Spleen (tissue), 11 donors: ENCODE measurements around the gene CX3CL1. TPM values are rescaled to one million over a fixed set of nuclear protein-coding genes. Genes with fewer than 3 reads are reported as not detected.

Experiments
- DNase-seq: peaks from one replicate; pipeline ENCODE4 v3.0.0-alpha.2; 2020
- H3K27ac ChIP-seq, 8 donors: fragments of 200-600 bp; sonication (generic) in 7 of 8; 1 replicate in 4 of 8; 2 replicates in 4 of 8; pipeline versions ENCODE4 v1.5.0 to v1.8.0; 2016 to 2021; ENCODE audit warnings: inconsistent platforms in 4 of 8, mild to moderate bottlenecking in 4 of 8, moderate library complexity in 1 of 8
- H3K27me3 ChIP-seq, 7 donors: fragments of 200-600 bp; sonication (generic) in 6 of 7; replicated peaks in 1 of 7; 1 replicate in 4 of 7; 2 replicates in 3 of 7; pipeline versions ENCODE4 v1.5.0 to v1.8.0; 2016 to 2021; ENCODE audit warnings: inconsistent platforms in 3 of 7, mild to moderate bottlenecking in 1 of 7
- H3K36me3 ChIP-seq, 6 donors: fragments of 200-600 bp; sonication (generic) in 5 of 6; 1 replicate in 4 of 6; 2 replicates in 2 of 6; pipeline versions ENCODE4 v1.5.0 to v1.8.0; 2016 to 2021; ENCODE audit warnings: inconsistent platforms in 2 of 6
- H3K4me1 ChIP-seq, 6 donors: fragments of 200-600 bp; sonication (generic) in 5 of 6; 1 replicate in 3 of 6; 2 replicates in 3 of 6; pipeline versions ENCODE4 v1.5.0 to v1.8.0; 2016 to 2021; ENCODE audit warnings: inconsistent platforms in 3 of 6
- H3K4me3 ChIP-seq, 8 donors: fragments of 200-600 bp; sonication (generic) in 7 of 8; 1 replicate in 4 of 8; 2 replicates in 4 of 8; pipeline versions ENCODE4 v1.5.0 to v1.8.0; 2016 to 2021; ENCODE audit warnings: inconsistent platforms in 4 of 8, mild to moderate bottlenecking in 4 of 8, moderate library complexity in 2 of 8
- H3K9me3 ChIP-seq, 8 donors: fragments of 200-600 bp; sonication (generic) in 7 of 8; 1 replicate in 4 of 8; 2 replicates in 4 of 8; pipeline versions ENCODE4 v1.5.0 to v1.8.0; 2016 to 2021; ENCODE audit warnings: inconsistent platforms in 4 of 8
- POLR2A ChIP-seq, 3 donors: fragments of 450-650 bp; IDR thresholded peaks; one replicate each; pipeline ENCODE4 v1.5.1; 2017; ENCODE audit warnings: antibody characterized with exemption in 3 of 3, mild to moderate bottlenecking in 1 of 3
- POLR2AphosphoS5 ChIP-seq, 3 donors: sonication (generic); formaldehyde crosslinking; IDR thresholded peaks; one replicate each; pipeline ENCODE4 v1.5.1; 2017; ENCODE audit warnings: antibody characterized with exemption in 3 of 3
- WGBS, 5 donors: extraction: QIAGEN DNeasy Blood & Tissue Kit in 3 of 5; methylation state at CpG; one replicate each; pipeline versions ENCODE4 v1.1.5 to v1.1.7; 2013 to 2018; 5-methylcytosine and 5-hydroxymethylcytosine counted together
- intact Hi-C: fragments of 100-400 bp; cut with DNase I; formaldehyde crosslinking; loops from one replicate; pipeline ENCODE4 v1.15.0; 2023; ENCODE audit warnings: low total_unique reads
- polyA plus RNA-seq, 3 donors: library from polyadenylated mRNA; stranded (reverse); fragments of 200-250 nt; gene quantifications; one replicate each; pipeline ENCODE4 v1.2.1, GENCODE V29; 2013
- total RNA-seq, 7 donors: library from RNA; depleted of rRNA in 3 of 7; stranded (reverse); fragments of >200 nt in 3 of 7; fragmentation: NEBNext Ultra II Directional in 4 of 7; extraction: Animal tissue kit (Norgen Biotek cat#: 25700) in 4 of 7; gene quantifications; one replicate each; pipeline versions ENCODE4 v1.1.0 to v1.2.1, GENCODE V29; 2016 to 2021
- TF ChIP-seq, protein P1 (sequence below), 11 experiments: fragments of 200-600 bp in 7 of 11; fragments of 450-650 bp in 4 of 11; sonication (generic) in 4 of 11; IDR thresholded peaks in 8 of 11; conservative IDR thresholded peaks in 3 of 11; 1 replicate in 7 of 11; 2 replicates in 4 of 11; pipeline versions ENCODE4 v1.4.0 to v1.8.0; 2016 to 2021; ENCODE audit warnings: antibody characterized with exemption in 11 of 11, inconsistent platforms in 4 of 11, mild to moderate bottlenecking in 1 of 11
- donor health status: healthy with polysubstance abuse.
- donor health status: DM: no; HTN: no; CAD: no; lungs with moderate emphysema.
- donor health status: DM: no; HTN: no; CAD: no.
- donor health status: Bipolar disorder and iron deficiency.
- donor health status: healthy.
- donor health status: DM: no; HTN: no; CAD: no.
- donor health status: DM: yes; HTN: yes; CAD: no.

CX3CL1 gene
- total and polyA plus RNA-seq, 10 donors: 0.39 to 7.3 (median 1.6) TPM

DNA sequence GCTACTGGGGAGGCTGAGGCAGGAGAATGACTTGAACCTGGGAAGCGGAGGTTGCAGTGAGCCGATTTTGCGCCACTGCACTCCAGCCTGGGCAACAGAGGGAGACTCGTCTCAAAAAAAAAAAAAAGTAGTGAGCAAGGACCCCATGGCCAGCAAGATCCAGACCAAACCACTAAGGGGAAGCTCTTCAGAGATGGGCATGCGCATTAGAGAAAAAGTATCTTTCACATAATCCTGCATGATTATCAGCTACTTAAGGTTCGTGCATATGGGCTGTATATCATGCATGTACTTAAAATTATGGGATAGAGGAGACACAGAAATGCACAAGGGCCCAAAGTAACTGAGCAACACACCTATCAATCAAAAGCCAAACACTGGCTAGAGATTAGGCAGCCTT, 24.4 kb upstream of the CX3CL1 start:
- Histone ChIP-seq H3K27ac (no peak overlapping the region), H3K4me1 (peaks cover 0 to 20% (median 10%) of the 10 kb centered on the region in 6 donors), H3K4me3 (no peak overlapping the region), H3K27me3 (peaks cover 0 to 39% (median 0%) of the 10 kb centered on the region in 7 donors), H3K36me3 (no peaks in the 10 kb centered on the region), H3K9me3 (no peaks in the 10 kb centered on the region)
- no peak for TF ChIP-seq POLR2AphosphoS5 (IDR thresholded peaks at IDR 0.05)
- no peak for DNase-seq
- intact Hi-C loops: no loop called here
- WGBS, 5 donors: 83 to 97% (median 88%) methylated on average over 6 of the region's 6 CpGs

DNA sequence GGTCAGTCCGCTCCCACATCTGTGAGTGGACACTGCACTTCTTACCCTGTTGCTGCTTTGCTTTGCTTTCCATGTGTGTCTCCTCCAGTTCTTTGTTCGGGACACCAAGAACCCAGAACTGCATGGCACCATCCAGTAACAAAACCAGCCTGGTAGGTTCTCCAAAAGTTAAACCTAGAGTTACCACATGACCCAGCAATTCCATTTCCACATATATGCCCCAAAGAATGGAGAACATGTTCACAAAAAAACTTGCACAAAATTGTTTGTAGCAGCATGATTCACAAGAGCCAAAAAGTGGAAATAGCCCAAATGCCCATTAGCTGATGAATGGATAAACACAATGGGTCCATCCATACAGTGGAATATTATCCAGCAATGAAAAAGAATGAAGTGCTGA, 24.0 kb upstream of the CX3CL1 start:
- DNase-seq: no peak
- TF ChIP-seq POLR2AphosphoS5 (IDR thresholded peaks at IDR 0.05): no peak
- TF ChIP-seq, protein P1, sequence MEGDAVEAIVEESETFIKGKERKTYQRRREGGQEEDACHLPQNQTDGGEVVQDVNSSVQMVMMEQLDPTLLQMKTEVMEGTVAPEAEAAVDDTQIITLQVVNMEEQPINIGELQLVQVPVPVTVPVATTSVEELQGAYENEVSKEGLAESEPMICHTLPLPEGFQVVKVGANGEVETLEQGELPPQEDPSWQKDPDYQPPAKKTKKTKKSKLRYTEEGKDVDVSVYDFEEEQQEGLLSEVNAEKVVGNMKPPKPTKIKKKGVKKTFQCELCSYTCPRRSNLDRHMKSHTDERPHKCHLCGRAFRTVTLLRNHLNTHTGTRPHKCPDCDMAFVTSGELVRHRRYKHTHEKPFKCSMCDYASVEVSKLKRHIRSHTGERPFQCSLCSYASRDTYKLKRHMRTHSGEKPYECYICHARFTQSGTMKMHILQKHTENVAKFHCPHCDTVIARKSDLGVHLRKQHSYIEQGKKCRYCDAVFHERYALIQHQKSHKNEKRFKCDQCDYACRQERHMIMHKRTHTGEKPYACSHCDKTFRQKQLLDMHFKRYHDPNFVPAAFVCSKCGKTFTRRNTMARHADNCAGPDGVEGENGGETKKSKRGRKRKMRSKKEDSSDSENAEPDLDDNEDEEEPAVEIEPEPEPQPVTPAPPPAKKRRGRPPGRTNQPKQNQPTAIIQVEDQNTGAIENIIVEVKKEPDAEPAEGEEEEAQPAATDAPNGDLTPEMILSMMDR (IDR thresholded peaks at IDR 0.05 in 8 of 11, conservative IDR thresholded peaks at IDR 0.05 in 3 of 11): no peak
- no peak for TF ChIP-seq POLR2A (IDR thresholded peaks at IDR 0.05)
- Histone ChIP-seq H3K36me3 (no peaks in the 10 kb centered on the region), H3K4me1 (peaks cover 0 to 20% (median 10%) of the 10 kb centered on the region in 6 donors), H3K27ac (no peak overlapping the region), H3K4me3 (no peak overlapping the region), H3K9me3 (no peaks in the 10 kb centered on the region), H3K27me3 (peaks cover 0 to 39% (median 0%) of the 10 kb centered on the region in 7 donors)
- intact Hi-C loops: no loop called here
- WGBS, 5 donors: 71 to 100% (median 94%) methylated on average over 2 of the region's 2 CpGs

DNA sequence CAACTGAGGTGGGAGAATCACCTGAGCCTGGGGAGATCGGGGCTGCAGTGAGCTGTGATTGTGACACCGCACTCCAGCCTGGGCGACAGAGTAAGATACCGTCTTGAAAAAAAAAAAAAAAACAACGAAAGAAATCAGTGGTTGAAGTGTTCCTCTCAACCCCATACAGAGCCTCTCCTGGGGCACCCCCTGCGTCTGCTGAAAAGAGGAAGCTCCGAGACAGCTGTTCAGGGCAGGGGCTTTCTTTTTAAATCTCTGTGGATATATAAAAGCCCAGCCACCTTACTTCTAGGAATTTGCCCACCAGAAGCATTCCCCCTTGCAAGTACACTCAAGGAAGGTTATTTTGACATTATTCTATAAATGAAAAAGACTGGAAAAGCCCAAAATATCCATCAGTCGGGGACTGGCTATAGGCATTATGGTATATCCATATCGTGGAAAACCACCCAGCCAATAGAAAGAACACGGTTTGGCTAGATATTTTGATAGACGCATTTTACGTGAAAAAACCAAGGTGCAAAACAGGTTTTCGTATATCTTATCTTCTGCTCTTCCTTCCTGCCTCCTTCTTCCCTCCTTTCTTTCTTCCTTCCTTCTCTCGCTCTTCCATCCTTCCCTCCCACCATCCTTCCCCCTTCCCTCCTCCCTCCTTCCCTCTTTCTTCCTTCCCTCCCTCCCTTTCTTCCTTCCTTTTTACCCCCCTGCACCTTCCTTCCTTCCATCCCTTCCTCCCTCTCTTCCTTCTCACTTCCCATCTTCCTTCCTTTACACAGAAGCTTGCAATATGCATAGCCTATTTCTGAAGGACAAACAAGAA, 22.9 kb upstream of the CX3CL1 start:
- WGBS, 5 donors: 15 to 26% (median 17%) methylated on average over 14 of the region's 14 CpGs
- peaks cover 0 to 35% (median 0%) of the 10 kb centered on the region in 7 donors for H3K27me3 ChIP-seq
- intact Hi-C loops: no loop called here
- H3K4me1 ChIP-seq: peaks cover 0 to 20% (median 10%) of the 10 kb centered on the region in 6 donors
- H3K27ac ChIP-seq: no peak overlapping the region
- peak; percentile 84 for DNase-seq
- H3K9me3 ChIP-seq: no peaks in the 10 kb centered on the region
- no peaks in the 10 kb centered on the region for H3K36me3 ChIP-seq
- TF ChIP-seq, protein P1 (IDR thresholded peaks at IDR 0.05 in 8 of 11, conservative IDR thresholded peaks at IDR 0.05 in 3 of 11): no peak
- no peak for TF ChIP-seq POLR2AphosphoS5 (IDR thresholded peaks at IDR 0.05)
- no peak for TF ChIP-seq POLR2A (IDR thresholded peaks at IDR 0.05)
- no peak overlapping the region for H3K4me3 ChIP-seq

DNA sequence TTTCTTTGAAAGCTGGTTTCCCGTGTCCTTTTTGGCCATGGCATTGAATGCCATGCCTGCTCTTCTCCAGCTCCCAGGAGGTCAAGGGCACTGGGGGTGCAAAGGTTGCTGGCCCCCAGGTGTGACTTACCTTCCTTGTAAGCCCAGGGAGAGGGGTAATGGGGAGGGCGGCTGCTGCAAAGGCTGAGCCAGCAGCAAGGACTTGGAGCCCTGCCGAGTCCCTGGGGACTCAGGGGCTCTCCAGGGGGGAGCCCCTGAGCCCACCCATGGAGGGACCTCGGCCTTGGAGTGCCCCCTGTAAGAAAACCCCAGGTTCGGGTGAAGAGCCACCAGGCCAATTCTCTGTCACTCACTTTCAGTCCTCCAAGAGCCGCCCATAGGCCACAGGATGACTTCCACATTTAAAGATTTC, 19.6 kb upstream of the CX3CL1 start:
- peaks cover 0 to 20% (median 11%) of the 10 kb centered on the region in 6 donors for H3K4me1 ChIP-seq
- WGBS, 5 donors: 50 to 65% (median 63%) methylated on average over 5 to 6 of the region's 6 CpGs

More for the DNA sequence above, 19.6 kb upstream of the CX3CL1 start:
- H3K36me3 ChIP-seq: no peaks in the 10 kb centered on the region
- no peak for DNase-seq
- no peaks in the 10 kb centered on the region for H3K9me3 ChIP-seq
- TF ChIP-seq POLR2AphosphoS5 (IDR thresholded peaks at IDR 0.05) (no peak), POLR2A (IDR thresholded peaks at IDR 0.05) (no peak)
- TF ChIP-seq, protein P1 (IDR thresholded peaks at IDR 0.05 in 8 of 11, conservative IDR thresholded peaks at IDR 0.05 in 3 of 11): no peak
- peaks cover 0 to 33% (median 0%) of the 10 kb centered on the region in 7 donors for H3K27me3 ChIP-seq
- H3K4me3 ChIP-seq: no peak overlapping the region
- no peak overlapping the region for H3K27ac ChIP-seq
- intact Hi-C loops: no loop called here
